ENCODE results near the gene PIP4P1.

- TF ChIP-seq CSRNP3 (CRISPR knock-in tag; IDR thresholded peaks at IDR 0.05) (no peak), ZFP30 (CRISPR knock-in tag; IDR thresholded peaks at IDR 0.05) (no peak), ZC3H10 (CRISPR knock-in tag; IDR thresholded peaks at IDR 0.05) (no peak), PPARA (CRISPR knock-in tag; IDR thresholded peaks at IDR 0.05; ENCODE audit: borderline replicate concordance) (no peak), CREB5 (CRISPR knock-in tag; IDR thresholded peaks at IDR 0.05; ENCODE audit: low read depth) (no peak), RARB (CRISPR knock-in tag; IDR thresholded peaks at IDR 0.05) (no peak), ZNF565 (CRISPR knock-in tag; conservative IDR thresholded peaks at IDR 0.05; ENCODE audit: low read depth) (no peak), ISL1 (CRISPR knock-in tag; IDR thresholded peaks at IDR 0.05) (no peak), ARNTL (CRISPR knock-in tag; IDR thresholded peaks at IDR 0.05; ENCODE audit: borderline replicate concordance, low read depth) (no peak), BACH2 (CRISPR knock-in tag; IDR thresholded peaks at IDR 0.05; ENCODE audit: borderline replicate concordance) (no peak), ZNF70 (CRISPR knock-in tag; IDR thresholded peaks at IDR 0.05) (no peak), SNAI2 (CRISPR knock-in tag; IDR thresholded peaks at IDR 0.05) (no peak), GLIS3 (CRISPR knock-in tag; IDR thresholded peaks at IDR 0.05) (no peak), PATZ1 (CRISPR knock-in tag; IDR thresholded peaks at IDR 0.05; ENCODE audit: borderline replicate concordance) (no peak)
These were observed 47.1 kb upstream of the PIP4P1 start for GRCh38 chr14:20508367-20508766.

Measured in SK-N-SH treated with all-trans-retinoic acid at 6 μM for 48 hours (cell line).